Testis (tissue), 2 donors: ENCODE results near the gene MINDY4.

Experiments used
- CTCF ChIP-seq, 3 experiments: fragments of 450-650 bp in 2 of 3; fragments of 200-600 bp in 1 of 3; sonication (generic) in 1 of 3; IDR thresholded peaks; one replicate each; pipeline ENCODE4 v1.5.1; 2016 to 2019; ENCODE audit warnings: antibody characterized with exemption in 3 of 3, mild to moderate bottlenecking in 2 of 3, moderate library complexity in 1 of 3
- POLR2A ChIP-seq: fragments of 450-650 bp; IDR thresholded peaks from one replicate; pipeline ENCODE4 v1.6.1; 2017; ENCODE audit warnings: antibody characterized with exemption, mild to moderate bottlenecking, moderate library complexity

DNA sequence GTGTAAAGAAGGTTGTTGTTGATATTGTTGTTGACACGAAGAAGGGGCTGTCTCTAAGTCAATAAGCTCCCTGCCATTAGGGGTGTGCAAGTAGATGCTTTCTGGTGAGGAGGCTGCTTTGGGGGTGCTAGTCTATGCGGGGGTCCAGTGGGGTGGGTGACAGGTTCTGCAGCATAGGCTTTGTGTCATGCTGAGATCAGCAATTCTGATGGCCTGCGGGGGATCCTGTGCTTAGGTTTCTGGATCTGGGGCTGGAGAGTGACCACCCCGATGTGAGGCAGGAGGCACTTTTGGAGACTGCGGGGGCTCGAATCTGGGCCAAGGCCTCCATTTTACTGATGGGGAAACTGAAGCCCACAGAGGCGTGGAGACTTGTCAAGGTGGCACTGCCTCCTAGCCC lies 145.6 kb downstream of the MINDY4 start:
- TF ChIP-seq CTCF (IDR thresholded peaks at IDR 0.05) (no peak), POLR2A (no peak)
